ENCODE results near the gene SDR9C7.

Gene SDR9C7

GRCh38 chr12:56958422-56958821 lies 24.2 kb upstream of the SDR9C7 start:
- Histone ChIP-seq H3K4me3 (ENCODE audit: low read depth, low read length) (no peak overlapping the region), H3K36me3 (ENCODE audit: control insufficient read depth in 2 of 2, insufficient read depth in 1 of 2, low read length in 2 of 2) (no peaks in the 10 kb centered on the region), H3K4me1 (ENCODE audit: control insufficient read depth, insufficient read depth, low read length) (no peaks in the 10 kb centered on the region), H3K9me3 (ENCODE audit: control insufficient read depth, insufficient read depth, low read depth, low read length) (no peaks in the 10 kb centered on the region), H3K27ac (ENCODE audit: extremely low read depth, low read depth, low read length) (no peak overlapping the region)
- ChIA-PET CTCF (no interaction called here), POLR2A (no interaction called here)
- TF ChIP-seq ZNF26 (tag by site-specific recombination; IDR thresholded peaks at IDR 0.05): no peak
- TF ChIP-seq SCRT1 (tag by site-specific recombination; IDR thresholded peaks at IDR 0.05; ENCODE audit: borderline replicate concordance): no peak
- no peak for TF ChIP-seq YY1 (tag by site-specific recombination; IDR thresholded peaks at IDR 0.05)
- no peak for TF ChIP-seq ZFHX2 (tag by site-specific recombination; conservative IDR thresholded peaks at IDR 0.05)
- TF ChIP-seq ZNF621 (tag by site-specific recombination; IDR thresholded peaks at IDR 0.05): no peak
- no peak for TF ChIP-seq ZNF670 (tag by site-specific recombination; IDR thresholded peaks at IDR 0.05; ENCODE audit: low read depth)
- no peak for TF ChIP-seq MEIS1 (CRISPR knock-in tag; IDR thresholded peaks at IDR 0.05; ENCODE audit: borderline replicate concordance)
- no peak for TF ChIP-seq KLF16 (tag by site-specific recombination; IDR thresholded peaks at IDR 0.05)
- TF ChIP-seq ZNF521 (tag by site-specific recombination; IDR thresholded peaks at IDR 0.05): no peak
- no peak for TF ChIP-seq ZNF354C (tag by site-specific recombination; IDR thresholded peaks at IDR 0.05; ENCODE audit: borderline replicate concordance, low read depth)

DNA sequence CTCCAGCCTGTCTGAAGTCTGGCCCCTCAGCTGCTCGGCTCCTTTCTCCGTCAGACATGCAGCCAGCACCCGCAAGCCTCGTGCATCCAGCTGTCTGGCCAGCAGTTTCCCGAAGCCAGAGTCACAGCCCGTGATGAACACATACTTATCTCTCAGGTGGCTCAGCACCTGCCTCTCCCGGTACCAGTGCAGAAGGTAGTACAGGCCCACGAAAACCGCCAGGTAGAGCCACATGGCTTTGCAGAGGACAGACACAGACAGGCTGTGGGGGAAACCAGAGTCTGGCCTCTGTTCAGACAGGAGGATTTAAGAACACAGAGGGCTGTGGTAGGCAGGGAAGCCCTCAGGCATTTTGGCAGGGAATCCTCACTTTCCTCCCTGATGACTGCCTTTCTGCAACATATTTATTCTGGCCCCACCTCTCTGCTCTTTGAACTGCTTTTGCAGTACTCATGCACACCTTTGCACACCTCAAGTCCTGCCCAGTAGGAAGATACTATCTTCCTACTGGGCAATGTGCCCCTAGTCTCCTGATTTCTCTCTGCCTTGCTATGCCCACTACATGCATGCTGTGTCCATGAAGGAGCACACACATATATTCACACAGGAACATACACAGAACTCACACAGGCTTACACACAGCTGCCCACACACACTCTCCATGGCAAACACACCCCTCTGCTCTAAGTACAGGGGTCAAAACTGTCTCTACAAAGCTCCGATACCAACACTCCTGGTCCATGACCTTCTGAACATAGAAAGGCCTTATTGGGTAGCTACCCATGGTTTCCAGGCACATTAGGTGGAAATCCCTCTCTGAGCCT lies 23.2 kb upstream of the SDR9C7 start, which contains the start of gene RDH16:
Gene RDH16 (minus strand): TSS at position 380 of the 824 bp plus-strand sequence. CDS start 146 bp downstream, at position 234.
- H3K4me3 ChIP-seq (ENCODE audit: low read depth, low read length): no peak within 1 kb of the TSS
- no peaks in the 10 kb centered on the region for H3K4me1 ChIP-seq (ENCODE audit: control insufficient read depth, insufficient read depth, low read length)
- TF ChIP-seq ZSCAN23 (tag by site-specific recombination; IDR thresholded peaks at IDR 0.05) (no peak), ZNF701 (tag by site-specific recombination; IDR thresholded peaks at IDR 0.05) (no peak), ZNF121 (tag by site-specific recombination; IDR thresholded peaks at IDR 0.05) (no peak), ZNF76 (tag by site-specific recombination; IDR thresholded peaks at IDR 0.05; ENCODE audit: borderline replicate concordance, low read depth) (no peak), ZNF426 (tag by site-specific recombination; IDR thresholded peaks at IDR 0.05) (no peak), ZNF274 (IDR thresholded peaks at IDR 0.05; ENCODE audit: low read length) (no peak), ZNF274 (tag by site-specific recombination; IDR thresholded peaks at IDR 0.05; ENCODE audit: borderline replicate concordance) (no peak), ZNF214 (tag by site-specific recombination; IDR thresholded peaks at IDR 0.05; ENCODE audit: borderline replicate concordance) (no peak), ZNF692 (tag by site-specific recombination; IDR thresholded peaks at IDR 0.05) (no peak), ZNF510 (tag by site-specific recombination; IDR thresholded peaks at IDR 0.05; ENCODE audit: insufficient replicate concordance) (no peak), REPIN1 (tag by site-specific recombination; IDR thresholded peaks at IDR 0.05; ENCODE audit: low read depth) (no peak), ZNF157 (tag by site-specific recombination; IDR thresholded peaks at IDR 0.05) (no peak)
- no peaks in the 10 kb centered on the region for H3K9me3 ChIP-seq (ENCODE audit: control insufficient read depth, insufficient read depth, low read depth, low read length)
- CTCF ChIA-PET: no interaction called here
- H3K27ac ChIP-seq (ENCODE audit: extremely low read depth, low read depth, low read length): no peak within 1 kb of the TSS
- no peaks in the 10 kb centered on the region for H3K36me3 ChIP-seq (ENCODE audit: control insufficient read depth in 2 of 2, insufficient read depth in 1 of 2, low read length in 2 of 2)
- POLR2A ChIA-PET: interaction anchor here (0.5 kb wide), 1 partner anchor 32 kb away, joined by 3 read pairs; no protein-coding TSS in a partner anchor
